Breast epithelium (tissue), 3 donors: ENCODE results near the gene RPS24.

ENCODE experiments used
- CTCF ChIP-seq, 3 donors: fragments of 450-650 bp; IDR thresholded peaks; one replicate each; pipeline ENCODE4 v1.5.1; 2016 to 2017; ENCODE audit warnings: antibody characterized with exemption in 3 of 3, mild to moderate bottlenecking in 3 of 3, moderate library complexity in 3 of 3
- POLR2AphosphoS5 ChIP-seq, 3 donors: sonication (generic); formaldehyde crosslinking; IDR thresholded peaks; one replicate each; pipeline ENCODE4 v1.6.1; 2017; ENCODE audit warnings: antibody characterized with exemption in 3 of 3

GRCh38 chr10:78079411-78079810 is 45.7 kb downstream of the RPS24 start:
- TF ChIP-seq POLR2AphosphoS5 (IDR thresholded peaks at IDR 0.05): no peak
- no peak for TF ChIP-seq CTCF (IDR thresholded peaks at IDR 0.05)
